HG02763 (cell line): ENCODE results near the gene ASS1.

Source experiments
- ATAC-seq: cut with Tn5 transposase; IDR thresholded peaks from one replicate; pipeline ENCODE4 v1.9.1; 2021; ENCODE audit warnings: mild to moderate bottlenecking, moderate library complexity; ENCODE audit not compliant: unreplicated experiment

ASS1 gene

DNA sequence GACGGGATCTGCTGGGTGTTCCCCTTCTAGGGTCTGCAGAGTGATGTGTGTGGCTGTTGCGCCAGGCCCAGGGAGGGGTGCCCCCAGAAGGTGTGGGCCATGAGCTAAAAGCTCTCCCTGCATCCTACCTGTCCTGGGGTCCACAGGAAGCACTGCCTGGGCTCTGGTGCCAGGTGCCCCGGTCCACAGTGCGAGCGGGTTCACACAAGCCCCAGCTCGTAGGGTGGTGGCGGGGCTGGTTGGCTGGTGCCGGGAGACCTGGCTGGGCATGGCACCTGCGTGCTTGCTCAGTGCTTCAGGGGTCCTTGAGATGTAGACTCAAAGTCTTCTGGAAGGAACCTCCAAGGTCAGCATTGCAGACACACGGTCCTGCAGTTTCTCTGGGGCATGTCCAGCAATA lies 25.5 kb downstream of the ASS1 start:
- no peak for ATAC-seq

DNA sequence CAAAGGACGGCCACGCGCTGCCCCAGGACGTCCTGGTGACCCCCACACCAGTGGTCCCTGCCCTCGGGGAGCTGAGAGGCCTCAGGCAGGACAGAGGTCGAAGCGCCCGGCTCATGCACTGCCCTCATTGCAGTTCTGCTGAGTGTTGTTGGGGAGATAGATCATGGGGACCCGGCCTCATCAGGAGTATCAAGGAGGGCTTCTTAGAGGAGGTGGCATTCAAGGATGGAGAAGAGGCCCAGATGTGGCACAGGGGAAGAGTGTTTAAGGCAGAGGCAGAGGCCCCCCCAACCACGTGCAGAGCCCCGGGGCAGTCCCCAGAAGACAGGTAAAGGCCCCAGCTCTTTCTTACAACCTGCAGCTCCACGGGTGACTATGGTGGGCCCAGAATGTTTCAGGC lies 26.2 kb downstream of the ASS1 start:
- ATAC-seq = no peak

DNA sequence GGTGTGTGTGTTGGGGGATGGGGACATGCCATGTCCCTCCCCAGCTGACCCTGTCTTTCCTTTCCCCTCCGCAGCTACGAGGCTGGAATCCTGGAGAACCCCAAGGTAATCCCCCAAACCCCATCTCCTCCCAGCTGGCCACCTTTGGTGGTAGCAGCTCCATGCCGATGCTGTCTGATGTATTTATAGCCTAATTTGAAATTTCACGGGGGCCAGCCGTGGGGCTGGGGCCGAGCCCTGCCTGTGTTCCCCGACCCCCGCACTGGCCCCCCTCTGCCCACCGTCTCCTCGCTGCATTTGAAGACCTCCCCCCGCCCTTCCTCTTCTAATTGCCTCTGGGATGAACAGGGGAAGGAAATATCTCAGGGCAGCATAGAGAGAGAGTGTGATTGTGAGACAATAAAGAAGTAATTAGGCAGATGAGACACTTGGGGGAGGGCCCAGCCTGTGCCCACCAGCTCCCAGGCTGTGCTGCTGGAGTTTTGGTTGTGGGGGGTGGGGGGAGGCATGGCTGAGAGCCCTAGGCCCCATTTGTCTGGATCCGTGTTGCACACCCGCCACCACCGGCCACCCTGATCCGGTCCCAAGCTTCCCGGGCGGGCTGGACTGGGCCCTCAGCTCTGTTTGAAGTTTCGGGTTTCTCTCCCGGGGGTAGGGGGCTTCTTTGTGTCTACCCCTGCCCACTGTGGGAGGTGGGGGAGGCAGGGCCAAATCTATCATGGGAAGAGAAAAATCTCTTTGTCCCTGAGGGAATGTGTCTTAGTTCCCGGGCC lies 26.8 kb downstream of the ASS1 start:
- no peak for ATAC-seq

DNA sequence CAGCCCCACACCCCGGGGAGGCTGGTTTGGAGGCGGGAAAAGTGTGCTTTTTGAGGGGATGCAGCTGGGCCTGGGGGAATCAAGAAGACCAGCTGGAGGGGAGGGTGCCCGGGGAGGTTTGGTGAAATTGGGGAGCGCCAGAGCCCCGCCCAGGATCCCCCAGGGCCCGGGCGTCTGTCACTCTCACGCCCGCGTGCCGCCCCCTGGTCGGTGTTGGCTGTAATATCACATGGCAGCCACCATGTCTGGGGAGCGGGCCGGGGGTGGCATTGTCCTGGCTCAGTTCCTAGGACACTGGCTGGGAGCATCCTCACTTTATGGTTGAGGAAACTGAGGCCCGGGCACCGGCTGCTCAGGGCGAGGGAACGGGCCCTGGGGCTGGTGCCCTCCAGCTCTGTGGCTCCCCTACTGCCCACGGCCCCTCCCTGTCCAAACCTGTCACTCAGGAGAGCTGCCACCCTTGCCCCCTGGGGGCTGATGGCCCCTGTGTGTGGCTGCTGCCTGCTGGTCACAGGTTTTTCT lies 27.5 kb downstream of the ASS1 start:
- no peak for ATAC-seq

DNA sequence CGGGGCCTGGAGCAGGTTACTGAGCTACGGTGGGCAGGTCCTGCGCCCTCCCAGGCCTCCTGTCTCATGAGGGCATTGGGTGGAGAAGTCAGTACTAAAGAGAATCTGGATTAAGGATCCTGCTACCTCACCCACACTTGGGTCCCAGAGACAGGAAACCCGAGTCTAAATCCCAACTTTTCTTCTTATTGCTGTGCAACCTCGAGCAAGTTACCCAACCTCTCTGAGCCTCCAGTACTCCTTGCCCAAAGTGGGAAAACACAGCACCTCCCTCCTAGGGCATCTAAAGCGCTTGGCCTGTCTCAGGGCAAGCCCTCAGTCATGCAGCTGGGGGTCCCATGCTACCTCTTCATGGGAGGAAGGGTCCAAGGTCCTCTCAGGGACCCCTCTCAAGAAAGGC lies 28.2 kb downstream of the ASS1 start:
- no peak for ATAC-seq

DNA sequence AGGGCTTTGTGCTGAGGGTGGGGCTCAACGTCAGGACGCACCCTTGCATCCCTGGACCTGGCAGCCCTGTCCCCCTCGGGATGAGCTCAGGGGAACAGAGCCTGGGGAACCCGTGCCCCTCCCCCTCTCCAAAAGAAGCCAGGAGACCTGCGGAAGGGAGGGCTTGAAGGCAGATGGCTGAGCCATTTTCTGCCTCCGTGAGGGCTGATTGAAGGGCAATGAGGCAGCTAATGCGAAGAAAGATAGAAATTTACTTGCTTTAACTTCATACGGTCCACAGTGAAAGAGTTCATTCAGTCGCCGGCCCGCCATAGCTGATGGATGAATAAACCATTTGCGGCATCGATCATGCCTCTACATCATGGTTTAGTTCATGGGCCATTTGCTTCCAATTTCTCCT lies 28.8 kb downstream of the ASS1 start:
- no peak for ATAC-seq

DNA sequence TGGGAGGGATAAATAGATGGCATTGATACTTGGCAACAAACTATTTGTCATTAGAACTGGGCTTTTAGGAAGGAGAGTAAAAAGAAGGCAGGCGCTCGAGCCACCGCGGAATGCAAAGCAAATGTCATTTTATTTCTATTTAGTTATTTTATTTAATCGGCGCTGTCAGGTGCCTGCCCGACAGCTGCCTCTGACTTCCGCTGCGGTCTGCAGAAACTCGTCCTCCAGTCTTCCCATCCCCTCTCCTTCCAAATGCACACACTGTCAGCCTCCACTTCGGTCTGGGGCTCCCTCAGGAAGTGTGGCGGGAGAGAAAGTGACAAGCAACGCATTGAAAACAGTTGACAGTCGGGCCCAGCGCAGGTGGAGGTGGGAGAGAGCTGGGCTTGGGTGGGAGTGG lies 29.3 kb downstream of the ASS1 start:
- ATAC-seq = no peak

DNA sequence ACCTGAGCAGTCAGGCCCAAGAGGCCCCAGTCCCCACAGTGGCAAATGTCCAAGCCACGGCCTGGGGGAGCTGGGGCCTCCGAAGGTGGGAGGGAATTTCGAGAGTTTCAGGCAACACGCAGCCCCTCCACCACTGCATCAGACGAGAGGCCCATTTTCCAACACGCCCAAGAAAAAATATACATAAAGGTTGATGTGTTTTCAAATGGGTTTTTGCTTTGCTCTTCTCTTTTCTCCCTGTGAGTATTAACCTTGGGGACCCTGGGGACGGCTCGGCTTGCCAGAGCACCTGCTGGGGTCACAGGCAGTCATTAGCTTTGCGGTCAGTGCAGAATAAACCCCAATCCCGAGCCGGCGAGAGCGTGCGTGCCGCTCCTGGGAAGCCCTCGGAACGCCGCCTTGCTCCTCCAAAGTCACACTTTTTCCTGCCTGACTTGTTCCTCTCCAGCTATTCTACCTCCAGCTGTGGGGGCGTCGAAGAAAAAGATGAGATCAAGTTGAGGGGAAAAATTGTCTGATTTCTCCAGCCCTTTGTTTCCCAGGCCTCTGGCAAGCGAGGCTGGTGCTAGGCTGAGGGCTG lies 31.5 kb downstream of the ASS1 start:
- no peak for ATAC-seq

DNA sequence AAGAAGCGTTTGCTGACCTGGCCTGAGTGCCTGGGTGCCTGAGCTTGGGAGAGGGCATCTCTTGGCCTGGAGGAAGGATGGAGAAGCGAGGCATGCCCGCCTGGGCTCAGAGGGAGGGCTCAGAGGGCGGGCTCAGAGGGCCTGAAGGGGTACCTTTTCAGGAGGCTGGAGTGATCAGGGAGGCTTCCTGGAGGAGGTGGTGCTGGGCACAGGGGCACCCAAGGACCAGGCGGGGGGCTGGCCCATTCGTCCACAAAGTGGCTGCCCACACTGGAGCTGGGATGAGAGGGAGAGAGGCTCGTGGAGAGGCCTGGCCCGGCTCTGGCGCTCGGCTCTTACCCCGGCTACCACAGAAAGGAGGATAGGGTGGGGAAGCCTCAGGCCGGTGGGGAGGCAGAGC lies 32.8 kb downstream of the ASS1 start:
- ATAC-seq = no peak

DNA sequence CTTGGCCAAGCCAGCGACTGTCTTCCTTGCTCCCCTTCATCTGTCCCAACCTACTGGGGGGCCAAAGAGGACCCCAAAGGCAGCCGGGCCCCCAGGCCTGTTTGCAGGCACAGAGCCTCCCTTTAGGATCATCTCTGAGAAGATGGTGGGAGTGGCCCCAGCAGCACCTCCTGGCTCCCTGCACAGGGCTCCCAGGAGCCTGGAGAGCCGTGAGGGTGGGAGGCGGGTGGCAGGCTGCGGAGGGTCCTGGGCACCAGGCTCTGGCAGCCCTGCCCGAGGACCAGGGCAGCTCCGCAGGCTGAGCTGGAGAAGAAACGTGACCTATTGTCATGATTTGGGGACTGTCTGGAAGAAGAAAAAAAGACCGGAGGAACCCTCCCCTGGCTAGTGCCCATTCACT lies 33.4 kb downstream of the ASS1 start:
- ATAC-seq = no peak

DNA sequence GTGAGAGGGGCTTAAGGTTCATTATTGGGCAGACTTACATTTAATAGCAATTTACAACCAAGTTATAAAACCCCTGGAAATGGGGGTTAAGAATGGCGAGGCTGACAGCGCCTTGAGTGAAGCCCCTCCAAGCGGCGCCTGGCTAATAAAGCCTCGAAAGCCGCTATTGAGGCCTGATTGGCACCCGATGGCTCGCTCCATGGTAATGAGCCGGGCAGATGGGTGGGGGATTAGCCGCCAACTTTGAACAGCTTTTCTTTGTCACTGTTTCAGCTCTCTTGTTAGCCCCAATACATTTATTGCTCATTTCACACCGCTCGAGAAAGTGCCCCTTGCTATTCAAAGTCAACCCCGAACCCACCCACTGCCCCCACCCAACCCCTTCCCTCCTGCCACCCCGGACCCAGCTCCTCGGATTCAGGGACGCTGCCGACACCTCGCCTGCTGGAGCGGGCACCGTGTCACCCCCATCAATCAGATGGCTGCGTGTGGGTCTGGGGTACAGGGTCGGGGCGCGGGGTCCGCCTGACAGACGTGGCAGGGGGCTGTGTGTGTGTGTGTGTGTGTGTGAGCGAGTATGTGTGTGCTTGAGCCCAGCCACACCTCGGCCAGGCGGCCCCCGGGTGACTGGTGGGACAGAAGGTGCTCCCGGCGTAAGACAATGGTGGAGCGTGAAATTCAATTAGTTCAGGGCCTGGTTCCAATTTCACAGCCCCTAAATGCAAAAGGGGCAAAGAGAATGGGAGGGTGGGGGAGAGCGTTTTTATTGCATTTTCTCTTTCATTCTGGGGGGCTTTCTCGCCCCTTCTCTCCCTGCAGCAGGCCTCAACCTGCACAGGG lies 34.2 kb downstream of the ASS1 start:
- ATAC-seq = no peak

DNA sequence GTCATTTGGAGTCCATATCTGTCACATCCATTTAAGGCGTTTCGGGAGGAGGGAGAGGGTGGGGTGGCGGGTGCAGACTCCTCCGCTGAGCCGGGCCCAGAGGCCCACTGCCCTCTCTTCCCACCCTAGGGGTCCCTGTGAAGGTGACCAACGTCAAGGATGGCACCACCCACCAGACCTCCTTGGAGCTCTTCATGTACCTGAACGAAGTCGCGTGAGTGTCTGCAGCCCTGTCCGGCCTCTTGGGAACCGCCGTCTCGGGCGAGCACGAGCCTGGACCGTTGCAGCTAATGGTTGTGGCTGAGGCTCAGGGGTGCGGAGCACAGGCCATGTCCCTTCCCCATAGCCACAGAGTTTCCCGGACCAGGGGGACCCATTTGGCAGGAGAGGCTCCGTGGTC lies 34.8 kb downstream of the ASS1 start:
- no peak for ATAC-seq

DNA sequence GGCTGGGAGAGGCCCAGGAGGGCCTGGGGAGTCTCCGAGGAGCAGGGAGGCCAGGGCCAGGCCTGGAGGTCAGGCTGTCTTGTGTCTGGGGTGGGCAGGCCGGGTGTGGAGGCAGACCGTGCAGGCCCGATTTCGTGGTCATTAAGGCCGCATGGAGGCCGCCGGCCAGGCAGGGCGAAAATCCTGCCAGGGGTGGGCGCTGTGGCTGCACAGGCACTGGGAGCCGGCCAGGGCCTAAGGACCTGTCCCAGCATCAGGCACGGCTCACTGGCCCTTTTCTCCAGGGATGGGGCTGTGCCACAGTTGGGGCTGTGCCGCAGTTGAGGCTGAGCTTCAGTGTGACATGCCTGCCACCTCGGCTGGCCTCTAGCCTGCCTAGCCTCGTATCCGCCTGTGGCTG lies 35.9 kb downstream of the ASS1 start:
- no peak for ATAC-seq

DNA sequence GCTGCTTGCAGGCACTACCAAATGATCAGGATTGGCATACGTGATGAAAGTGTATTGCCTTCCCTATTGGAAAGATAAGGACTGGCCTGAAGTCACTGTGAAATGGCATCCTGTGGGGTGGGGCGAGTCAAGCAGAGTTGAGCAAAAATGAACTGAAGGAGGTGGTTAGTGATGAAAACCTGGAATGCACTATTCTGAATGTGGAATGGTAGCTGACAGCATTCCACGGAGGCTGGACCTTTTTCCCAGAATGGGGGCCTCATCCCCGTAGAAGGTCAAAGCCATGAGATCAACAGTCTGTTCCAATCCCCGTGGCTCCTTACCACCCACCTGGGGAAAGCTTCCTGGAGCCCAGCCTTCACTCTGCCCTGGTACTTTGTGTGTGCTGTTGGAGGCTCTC lies 37.7 kb downstream of the ASS1 start:
- ATAC-seq = no peak

DNA sequence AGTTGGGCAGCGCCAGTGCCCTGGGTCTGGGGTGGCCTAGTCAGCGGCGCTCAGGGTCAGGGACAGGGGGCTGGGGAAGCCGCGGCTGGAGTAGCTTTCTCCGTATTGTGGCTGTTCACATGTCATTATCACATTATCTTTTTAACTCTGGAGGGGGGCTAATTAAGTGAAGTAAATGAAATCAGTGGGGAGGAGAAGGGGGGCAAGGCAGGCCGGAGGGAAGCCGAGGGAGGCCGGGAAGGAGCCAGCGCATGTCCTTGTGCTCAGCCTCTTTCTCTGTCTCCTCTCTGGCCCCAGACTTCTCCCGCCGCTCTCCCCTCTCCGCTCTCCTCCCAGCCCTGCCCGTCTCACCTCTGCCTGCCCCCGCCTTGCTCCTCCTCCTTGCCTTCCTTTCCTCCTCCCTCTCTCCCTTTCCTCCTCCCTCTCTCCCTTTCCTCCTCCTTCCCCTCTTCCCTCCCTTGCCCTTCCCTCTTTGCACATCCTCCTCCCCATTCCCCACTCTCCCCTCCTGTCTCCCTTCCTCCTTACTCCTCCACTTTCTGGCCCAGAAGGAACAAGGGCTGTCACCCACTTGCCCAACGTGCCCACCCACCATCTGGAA lies 38.7 kb downstream of the ASS1 start:
- ATAC-seq = no peak

DNA sequence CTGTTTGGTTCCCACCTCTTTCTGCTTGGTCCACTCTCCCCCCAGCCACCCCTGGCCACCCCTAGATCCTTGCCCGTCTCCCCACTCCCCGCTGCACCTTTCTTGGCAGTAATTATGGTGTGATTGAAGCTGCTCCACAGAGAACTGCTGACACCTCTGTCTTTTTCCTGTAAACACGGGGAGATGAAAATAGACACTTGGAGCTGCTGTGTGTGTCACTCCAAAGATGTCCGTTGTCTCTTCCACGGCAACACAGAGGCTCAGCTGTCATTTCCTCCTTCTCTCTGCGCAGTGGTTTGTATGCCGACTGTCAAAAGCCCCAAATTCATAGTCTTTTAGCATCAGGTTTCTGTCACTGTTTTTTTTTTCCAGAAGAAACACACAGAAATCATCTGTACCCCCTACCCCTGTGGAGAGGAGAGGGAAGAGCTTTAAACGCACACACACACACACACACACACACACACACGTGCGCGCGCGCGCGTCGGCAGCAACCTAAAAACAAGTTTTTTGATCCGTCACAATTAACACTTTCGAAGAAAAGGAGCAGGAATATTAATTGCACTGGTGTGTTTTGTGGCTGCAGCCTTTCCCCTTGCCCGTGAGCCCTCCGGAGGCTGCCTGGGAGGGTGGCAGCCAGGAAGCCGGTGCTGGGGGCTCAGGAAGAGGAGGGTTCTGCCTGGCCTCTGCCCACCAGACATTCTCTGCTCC lies 39.8 kb downstream of the ASS1 start:
- no peak for ATAC-seq

DNA sequence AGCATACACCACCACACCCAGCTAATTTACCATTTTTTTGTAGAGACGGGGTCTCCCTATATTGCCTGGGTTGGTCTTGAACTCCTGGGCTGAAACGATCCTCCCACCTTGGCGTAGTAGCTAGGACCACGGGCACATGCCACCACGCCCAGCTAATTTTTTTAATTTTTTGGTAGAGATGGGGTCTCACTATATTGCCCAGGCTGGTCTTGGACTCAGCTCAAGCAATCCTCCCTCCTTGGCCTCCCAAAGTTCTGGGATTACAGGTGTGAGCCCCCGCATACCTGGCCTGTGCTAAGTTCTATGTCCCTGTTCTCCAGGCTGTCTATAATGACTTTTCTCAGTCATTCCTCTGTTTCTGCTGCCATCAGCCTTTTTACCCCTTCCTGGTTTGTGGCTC lies 41.3 kb downstream of the ASS1 start:
- no peak for ATAC-seq

DNA sequence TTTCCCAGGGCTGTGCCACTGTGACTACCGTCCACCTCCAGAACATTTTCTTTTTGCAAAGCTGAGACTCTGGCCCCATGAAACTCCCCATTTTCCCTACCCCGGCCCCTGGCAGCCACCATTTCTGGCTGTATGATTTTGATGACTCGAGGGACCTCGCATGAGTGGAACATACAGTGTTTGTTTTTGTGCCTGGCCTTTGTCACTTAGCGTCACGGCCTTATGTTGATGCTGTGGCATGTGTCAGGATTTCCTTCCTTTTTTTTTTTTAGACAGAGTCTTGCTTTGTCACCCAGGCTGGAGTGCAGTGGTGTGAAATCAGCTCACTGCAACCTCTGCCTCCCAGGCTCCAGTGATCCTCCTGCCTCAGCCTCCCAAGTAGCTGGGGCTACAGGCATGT lies 42.7 kb downstream of the ASS1 start:
- no peak for ATAC-seq

DNA sequence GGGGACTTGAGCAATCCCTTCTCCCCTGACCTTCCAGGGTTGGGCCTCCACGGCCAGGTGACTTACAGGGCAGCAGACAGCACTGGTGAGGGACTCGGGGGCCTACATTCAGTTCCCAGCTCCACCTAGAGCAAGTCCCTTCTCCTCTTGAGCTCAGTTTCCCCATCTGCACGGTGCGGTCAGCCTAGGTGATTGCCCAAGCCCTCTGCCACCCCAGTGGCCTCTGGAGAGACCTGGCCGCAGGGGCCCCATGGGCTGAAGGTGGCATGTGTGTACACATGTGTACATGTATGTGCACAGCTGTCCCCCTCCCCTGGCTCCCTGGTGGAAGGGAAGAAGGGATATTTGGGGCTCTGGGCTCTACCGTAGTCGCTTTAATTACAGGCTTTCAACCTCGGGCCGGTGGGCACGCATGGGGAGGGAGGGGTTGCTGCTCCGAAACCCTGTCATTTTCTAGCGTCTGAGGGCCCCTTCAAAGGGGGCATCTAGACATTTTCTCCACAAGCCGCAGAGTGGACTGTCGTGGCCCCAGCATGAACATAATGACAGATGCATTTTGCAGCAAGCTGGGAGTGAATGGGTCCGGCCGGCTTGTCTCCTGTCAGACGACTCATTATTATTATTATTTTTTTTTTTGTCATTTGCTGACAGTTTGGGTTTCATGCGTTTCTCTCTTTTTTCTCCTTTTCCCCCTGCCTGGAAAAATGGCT lies 44.0 kb downstream of the ASS1 start:
- ATAC-seq = no peak

DNA sequence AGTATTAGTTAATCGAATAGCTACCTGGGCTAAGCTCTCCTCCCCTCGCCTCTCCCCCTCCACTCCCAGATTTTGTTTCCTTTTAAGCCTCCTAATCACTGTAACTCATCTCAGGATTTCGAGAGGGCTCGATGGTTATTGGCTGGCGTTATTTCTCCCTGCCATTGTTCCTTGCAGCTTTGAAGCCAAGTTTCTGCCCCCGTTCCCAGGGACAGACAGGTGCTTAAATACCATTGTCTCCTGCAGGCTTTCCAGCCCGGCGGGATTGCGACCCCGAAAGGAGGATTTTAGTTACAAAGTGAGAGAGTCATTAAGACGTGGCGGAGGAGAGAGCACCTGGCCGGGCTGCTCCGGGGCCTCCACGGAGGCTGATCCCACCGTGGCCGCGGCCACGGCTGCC lies 46.2 kb downstream of the ASS1 start:
- no peak for ATAC-seq
